Ishikawa (cell line): ENCODE results near the gene GALP.

Experiments
- CEBPB ChIP-seq: IDR thresholded peaks from 2 replicates; pipeline ENCODE4 v1.6.1; 2012
- CREB1 ChIP-seq: IDR thresholded peaks from 2 replicates; pipeline ENCODE4 v1.6.1; 2012; ENCODE audit warnings: low read depth
- EGR1 ChIP-seq: IDR thresholded peaks from 2 replicates; pipeline ENCODE4 v1.6.1; 2012
- EP300 ChIP-seq: IDR thresholded peaks from 2 replicates; pipeline ENCODE4 v1.6.1; 2012; ENCODE audit warnings: borderline replicate concordance
- FOXM1 ChIP-seq: IDR thresholded peaks from 2 replicates; pipeline ENCODE4 v1.6.1; 2012; ENCODE audit warnings: low read depth, borderline replicate concordance
- MAX ChIP-seq: IDR thresholded peaks from 2 replicates; pipeline ENCODE4 v1.6.1; 2012
- RAD21 ChIP-seq: IDR thresholded peaks from 2 replicates; pipeline ENCODE4 v1.6.1; 2012; ENCODE audit warnings: low read depth
- REST ChIP-seq: IDR thresholded peaks from 2 replicates; pipeline ENCODE4 v1.6.1; 2012; ENCODE audit warnings: low read depth, mild to moderate bottlenecking
- TAF1 ChIP-seq: IDR thresholded peaks from 2 replicates; pipeline ENCODE4 v1.6.1; 2012; ENCODE audit warnings: low read depth, mild to moderate bottlenecking
- TEAD4 ChIP-seq: IDR thresholded peaks from 2 replicates; pipeline ENCODE4 v1.6.1; 2012
- USF1 ChIP-seq: IDR thresholded peaks from 2 replicates; pipeline ENCODE4 v1.6.1; 2012
- YY1 ChIP-seq: IDR thresholded peaks from 2 replicates; pipeline ENCODE4 v1.6.1; 2012; ENCODE audit warnings: low read depth
- ZBTB7A ChIP-seq: IDR thresholded peaks from 2 replicates; pipeline ENCODE4 v1.6.1; 2012; ENCODE audit warnings: low read depth

- TF ChIP-seq REST (no peak), CEBPB (no peak), TAF1 (no peak), YY1 (no peak), RAD21 (no peak), MAX (no peak), FOXM1 (no peak), TEAD4 (no peak), USF1 (no peak), EGR1 (no peak), EP300 (no peak), CREB1 (no peak), ZBTB7A (no peak)
Measured at GRCh38 chr19:56137405-56137804, 38.4 kb upstream of the GALP start.
